Smooth muscle cell (in vitro differentiated cells): ENCODE data around the gene LYPD3. TPM values are rescaled to one million over a fixed set of nuclear protein-coding genes. Genes with fewer than 3 reads are reported as not detected.

Source experiments
- DNase-seq: peaks from one replicate; lab custom pipeline; 2025; ENCODE audit not compliant: unreplicated experiment; lab: John Stamatoyannopoulos, UW
- H2AFZ ChIP-seq: fragments of 200-600 bp; sonication (generic); 2 replicates; pipeline ENCODE4 v1.6.0; 2016; ENCODE audit warnings: antibody characterized with exemption, low read depth, mild to moderate bottlenecking
- H3F3A ChIP-seq: fragments of 200-600 bp; sonication (generic); 2 replicates; pipeline ENCODE4 v1.6.0; 2017; ENCODE audit warnings: antibody characterized with exemption, low read depth
- H3K27ac ChIP-seq: fragments of 200-600 bp; sonication (generic); 2 replicates; pipeline ENCODE4 v1.5.1; 2016; ENCODE audit warnings: low read depth, mild to moderate bottlenecking
- H3K27me3 ChIP-seq: fragments of 200-600 bp; sonication (generic); 2 replicates; pipeline ENCODE4 v1.6.1; 2016; ENCODE audit warnings: low read depth, mild to moderate bottlenecking
- H3K36me3 ChIP-seq: fragments of 200-600 bp; sonication (generic); 2 replicates; pipeline ENCODE4 v1.5.1; 2016; ENCODE audit warnings: low read depth
- H3K4me1 ChIP-seq: fragments of 200-600 bp; sonication (generic); 2 replicates; pipeline ENCODE4 v1.5.1; 2016; ENCODE audit warnings: low read depth
- H3K4me2 ChIP-seq: fragments of 200-600 bp; sonication (generic); 2 replicates; pipeline ENCODE4 v1.6.0; 2016; ENCODE audit warnings: mild to moderate bottlenecking
- H3K4me3 ChIP-seq: fragments of 200-600 bp; sonication (generic); 2 replicates; pipeline ENCODE4 v1.5.1; 2016; ENCODE audit warnings: mild to moderate bottlenecking
- H3K79me2 ChIP-seq: fragments of 200-600 bp; sonication (generic); 2 replicates; pipeline ENCODE4 v1.6.0; 2016; ENCODE audit warnings: low read depth, mild to moderate bottlenecking
- H3K9ac ChIP-seq: fragments of 200-600 bp; sonication (generic); 2 replicates; pipeline ENCODE4 v1.6.0; 2016; ENCODE audit warnings: low read depth
- H3K9me3 ChIP-seq: fragments of 200-600 bp; sonication (generic); replicated peaks from 2 replicates; pipeline ENCODE4 v1.5.1; 2016; ENCODE audit warnings: low read depth
- H4K20me1 ChIP-seq: fragments of 200-600 bp; sonication (generic); 2 replicates; pipeline ENCODE4 v1.6.0; 2016; ENCODE audit warnings: low read depth
- WGBS: methylation state at CpG from one replicate; pipeline ENCODE4 v1.1.7; 2016; ENCODE audit warnings: low lambda C conversion rate; 5-methylcytosine and 5-hydroxymethylcytosine counted together
- polyA plus RNA-seq: library from polyadenylated mRNA; unstranded; fragments of >200 nt; fragmentation: Nextera tagmentation; extraction: Ambion mirVana; gene quantifications from 2 replicates; pipeline ENCODE4 v1.2.1, GENCODE V29; 2016
- total RNA-seq: library from RNA; depleted of rRNA; stranded (reverse); fragments of >200 nt; gene quantifications from 2 replicates; pipeline ENCODE4 v1.2.3, GENCODE V29; 2014
- TF ChIP-seq, protein P1 (sequence below): fragments of 200-600 bp; sonication (generic); IDR thresholded peaks from 2 replicates; pipeline ENCODE4 v1.5.1; 2017; ENCODE audit warnings: borderline replicate concordance, mild to moderate bottlenecking, antibody characterized with exemption; ENCODE audit not compliant: insufficient read depth, poor library complexity, severe bottlenecking

Gene LYPD3
- total and polyA plus RNA-seq, 2 experiments from 2014 or later = 17.9 to 20.6 TPM

DNA sequence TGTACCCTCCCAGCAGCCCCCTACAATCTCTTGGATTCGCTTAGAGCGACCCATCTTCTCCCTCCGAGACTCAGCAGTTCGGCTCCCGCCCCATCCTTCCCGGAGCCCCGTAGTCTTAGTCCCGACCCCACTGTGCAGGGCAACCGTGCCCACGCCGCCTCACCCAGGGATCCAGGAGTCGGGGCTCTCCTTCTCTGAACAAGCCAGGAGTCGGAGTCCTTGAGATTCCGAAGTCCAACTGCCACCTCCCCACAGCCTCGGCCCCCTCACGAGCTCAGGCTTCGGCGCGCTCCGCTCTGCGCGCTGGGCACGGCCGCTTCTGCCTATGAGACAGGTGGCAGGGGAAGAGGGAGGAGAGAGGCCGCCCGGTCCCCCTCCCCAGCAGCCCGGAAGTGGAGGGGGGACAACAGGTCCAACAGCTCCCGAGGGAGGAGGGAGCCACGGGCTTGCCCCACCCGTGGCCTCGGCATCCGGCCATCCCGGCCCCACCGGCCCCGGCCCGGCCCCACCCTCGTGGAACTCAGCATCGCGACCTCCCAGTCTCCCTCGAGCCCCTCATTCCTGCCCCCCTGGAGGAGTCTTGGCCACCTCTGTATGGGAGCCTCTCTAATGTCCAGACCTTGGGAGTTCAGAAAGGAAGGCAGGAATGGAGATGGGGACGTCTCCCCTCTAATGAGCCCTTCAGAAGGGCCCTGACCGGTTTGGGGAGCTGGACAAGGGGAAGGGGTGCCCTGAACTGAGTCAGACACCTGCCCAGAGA is 39.2 kb upstream of the LYPD3 start, which contains the start of gene PHLDB3:
TSS of gene PHLDB3 (minus strand) at position 321 of the 760 bp plus-strand sequence. CDS start 628 bp downstream, outside the sequence.
- Histone ChIP-seq H3K9ac (peak within 1 kb of the TSS; percentile 73), H2AFZ (peak within 1 kb of the TSS; percentile 92), H3K79me2 (no peaks in the 10 kb centered on the region), H4K20me1 (no peaks in the 10 kb centered on the region), H3K4me2 (peak within 1 kb of the TSS; percentile 92), H3F3A (no peaks in the 10 kb centered on the region), H3K9me3 (no peaks in the 10 kb centered on the region), H3K4me3 (peak within 1 kb of the TSS; percentile 83), H3K4me1 (peaks cover 4% of the 10 kb centered on the region), H3K36me3 (no peaks in the 10 kb centered on the region), H3K27me3 (no peaks in the 10 kb centered on the region), H3K27ac (peak within 1 kb of the TSS; percentile 79)
- WGBS = 6% methylated on average over 38 of the region's 42 CpGs
- TF ChIP-seq, protein P1, sequence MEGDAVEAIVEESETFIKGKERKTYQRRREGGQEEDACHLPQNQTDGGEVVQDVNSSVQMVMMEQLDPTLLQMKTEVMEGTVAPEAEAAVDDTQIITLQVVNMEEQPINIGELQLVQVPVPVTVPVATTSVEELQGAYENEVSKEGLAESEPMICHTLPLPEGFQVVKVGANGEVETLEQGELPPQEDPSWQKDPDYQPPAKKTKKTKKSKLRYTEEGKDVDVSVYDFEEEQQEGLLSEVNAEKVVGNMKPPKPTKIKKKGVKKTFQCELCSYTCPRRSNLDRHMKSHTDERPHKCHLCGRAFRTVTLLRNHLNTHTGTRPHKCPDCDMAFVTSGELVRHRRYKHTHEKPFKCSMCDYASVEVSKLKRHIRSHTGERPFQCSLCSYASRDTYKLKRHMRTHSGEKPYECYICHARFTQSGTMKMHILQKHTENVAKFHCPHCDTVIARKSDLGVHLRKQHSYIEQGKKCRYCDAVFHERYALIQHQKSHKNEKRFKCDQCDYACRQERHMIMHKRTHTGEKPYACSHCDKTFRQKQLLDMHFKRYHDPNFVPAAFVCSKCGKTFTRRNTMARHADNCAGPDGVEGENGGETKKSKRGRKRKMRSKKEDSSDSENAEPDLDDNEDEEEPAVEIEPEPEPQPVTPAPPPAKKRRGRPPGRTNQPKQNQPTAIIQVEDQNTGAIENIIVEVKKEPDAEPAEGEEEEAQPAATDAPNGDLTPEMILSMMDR = no peak
- peak; percentile 65 for DNase-seq

DNA sequence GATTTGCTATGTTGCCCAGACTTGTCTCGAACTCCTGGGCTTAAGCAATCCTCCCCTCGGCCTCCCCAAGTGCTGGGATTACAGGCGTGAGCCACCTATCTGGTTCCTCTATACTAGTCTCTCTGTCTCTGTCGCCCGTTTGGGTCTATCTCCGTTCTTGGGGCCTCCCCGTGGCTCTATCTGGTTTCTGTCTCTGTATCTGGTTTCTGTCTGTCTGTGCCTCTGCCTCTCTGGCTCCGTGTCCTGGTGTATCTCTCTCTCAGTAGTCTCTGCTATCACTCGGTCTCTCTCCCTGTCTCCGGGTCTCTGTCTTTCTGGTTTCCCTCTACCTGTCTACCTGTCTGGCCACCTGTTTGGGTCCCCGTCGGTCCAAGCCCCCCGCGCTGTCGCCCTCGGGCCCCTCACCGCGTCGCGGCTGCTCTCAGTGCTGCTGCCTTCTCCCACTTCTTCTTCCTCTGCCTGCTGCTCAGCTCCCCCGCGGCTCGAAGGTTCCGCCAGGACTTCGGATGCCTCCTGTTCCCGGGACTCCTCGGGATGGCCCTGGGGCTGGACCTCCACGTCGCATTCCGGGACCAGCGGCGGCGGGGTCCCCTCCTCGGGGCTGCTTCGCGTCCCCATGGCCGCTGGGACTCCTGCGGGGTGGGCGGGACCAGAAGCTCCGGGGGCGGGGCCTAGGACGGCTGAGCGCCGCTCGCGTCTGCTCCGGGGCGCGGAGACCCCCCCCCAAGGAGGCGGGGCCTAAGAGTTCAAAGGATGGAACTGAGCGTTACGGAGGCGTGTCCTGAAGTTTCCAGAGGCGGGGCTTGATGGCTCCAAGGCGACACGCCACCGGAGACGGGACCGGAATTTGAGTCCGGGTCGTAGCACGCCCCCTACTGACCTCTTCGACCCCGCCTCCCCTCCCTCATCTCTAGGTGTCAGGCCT is 38.4 kb upstream of the LYPD3 start:
- peak overlapping the region; percentile 79 for H3K27ac ChIP-seq

DNA sequence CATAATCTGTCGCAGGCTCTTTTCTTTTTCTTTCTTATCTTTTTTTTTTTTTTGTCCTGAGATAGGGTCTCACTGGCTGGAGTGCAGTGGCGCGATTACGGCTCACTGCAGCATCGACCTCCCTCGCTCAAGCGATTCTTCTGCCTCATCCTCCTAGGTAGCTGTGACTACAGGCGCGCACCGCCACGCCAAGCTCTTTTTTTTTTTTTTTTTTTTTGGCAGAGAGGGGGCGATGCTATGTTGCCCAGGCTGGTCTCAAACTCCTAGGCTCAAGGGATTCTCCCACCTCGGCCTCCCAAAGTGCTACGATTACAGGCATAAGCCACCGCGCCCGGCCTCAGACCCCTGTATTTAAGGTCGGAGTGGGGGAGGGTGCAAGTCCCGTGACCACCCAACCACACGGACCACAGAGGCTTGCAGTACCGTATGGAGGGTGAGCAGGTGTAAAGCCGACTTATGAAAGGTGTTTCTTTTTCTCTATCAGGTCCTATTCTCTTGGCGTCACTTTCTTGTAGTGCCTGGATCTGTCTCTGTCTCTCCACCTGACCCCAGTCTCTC is 37.1 kb upstream of the LYPD3 start:
- Histone ChIP-seq H3F3A (no peaks in the 10 kb centered on the region), H3K79me2 (no peaks in the 10 kb centered on the region), H3K36me3 (no peaks in the 10 kb centered on the region), H4K20me1 (no peaks in the 10 kb centered on the region), H3K27me3 (no peaks in the 10 kb centered on the region), H2AFZ (no peak overlapping the region), H3K27ac (no peak overlapping the region), H3K4me3 (peak overlapping the region; percentile 83), H3K4me1 (peaks cover 4% of the 10 kb centered on the region), H3K9me3 (no peaks in the 10 kb centered on the region), H3K4me2 (peak overlapping the region; percentile 92), H3K9ac (no peak overlapping the region)
- TF ChIP-seq, protein P1 = no peak
- WGBS = 91% methylated on average over 23 of the region's 23 CpGs
- no peak for DNase-seq

More for the DNA sequence above, 38.4 kb upstream of the LYPD3 start:
- Histone ChIP-seq H2AFZ (peak overlapping the region; percentile 92), H3K9ac (peak overlapping the region; percentile 73), H3F3A (no peaks in the 10 kb centered on the region), H3K27me3 (no peaks in the 10 kb centered on the region), H3K4me2 (peak overlapping the region; percentile 92), H3K4me1 (peaks cover 4% of the 10 kb centered on the region), H3K9me3 (no peaks in the 10 kb centered on the region), H4K20me1 (no peaks in the 10 kb centered on the region), H3K36me3 (no peaks in the 10 kb centered on the region), H3K79me2 (no peaks in the 10 kb centered on the region), H3K4me3 (peak overlapping the region; percentile 83)
- WGBS = 1% methylated on average over 46 of the region's 64 CpGs
- peak; percentile 90 for DNase-seq
- TF ChIP-seq, protein P1 = no peak
